Neutrophil (primary cell): ENCODE results near the gene SS18L1.

Experiments
- H3K27ac ChIP-seq: fragments of 200-600 bp; sonication (generic); 2 replicates; pipeline ENCODE4 v1.5.1; 2016; ENCODE audit warnings: mild to moderate bottlenecking, moderate library complexity
- H3K27me3 ChIP-seq: fragments of 200-600 bp; sonication (generic); 2 replicates; pipeline ENCODE4 v1.6.0; 2016; ENCODE audit warnings: mild to moderate bottlenecking
- H3K36me3 ChIP-seq: fragments of 200-600 bp; sonication (generic); 2 replicates; pipeline ENCODE4 v1.5.1; 2017
- H3K4me1 ChIP-seq, 2 experiments: fragments of 200-600 bp in 1 of 2; sonication (generic) in 1 of 2; 1 replicate in 1 of 2; 2 replicates in 1 of 2; pipeline versions ENCODE4 v1.5.1 to v1.6.1; 2013 to 2016; ENCODE audit warnings: low read depth in 1 of 2, low read length in 1 of 2, mild to moderate bottlenecking in 1 of 2, moderate library complexity in 1 of 2; ENCODE audit not compliant: control insufficient read depth in 1 of 2, insufficient read depth in 1 of 2
- H3K4me3 ChIP-seq, 2 experiments: fragments of 200-600 bp in 1 of 2; sonication (generic) in 1 of 2; 1 replicate in 1 of 2; 2 replicates in 1 of 2; pipeline ENCODE4 v1.5.1; 2013 to 2016; ENCODE audit warnings: low read depth in 1 of 2, low read length in 1 of 2, mild to moderate bottlenecking in 1 of 2, moderate library complexity in 1 of 2
- H3K9me3 ChIP-seq: fragments of 200-600 bp; sonication (generic); 2 replicates; pipeline ENCODE4 v1.5.1; 2016
- CTCF ChIP-seq: fragments of 200-600 bp; sonication (generic); IDR thresholded peaks from 2 replicates; pipeline ENCODE4 v1.5.1; 2016; ENCODE audit warnings: antibody characterized with exemption

Gene SS18L1

GRCh38 chr20:62195736-62196135 is 52.2 kb downstream of the SS18L1 start:
- no peaks in the 10 kb centered on the region for H3K27me3 ChIP-seq
- H3K4me1 ChIP-seq: peaks cover 3% of the 10 kb centered on the region in 2 experiments
- no peak overlapping the region for H3K4me3 ChIP-seq
- no peak overlapping the region for H3K27ac ChIP-seq
- H3K9me3 ChIP-seq: no peaks in the 10 kb centered on the region
- TF ChIP-seq CTCF: no peak
- peaks cover 69% of the 10 kb centered on the region for H3K36me3 ChIP-seq

GRCh38 chr20:62196286-62196685 is 52.7 kb downstream of the SS18L1 start:
- Histone ChIP-seq H3K27me3 (no peaks in the 10 kb centered on the region), H3K4me3 (no peak overlapping the region), H3K36me3 (peaks cover 75% of the 10 kb centered on the region), H3K4me1 (peaks cover 3% of the 10 kb centered on the region in 2 experiments), H3K27ac (no peak overlapping the region), H3K9me3 (no peaks in the 10 kb centered on the region)
- TF ChIP-seq CTCF: no peak

- H3K36me3 ChIP-seq: peaks cover 85% of the 10 kb centered on the region
Observed at GRCh38 chr20:62197311-62197710, 53.7 kb downstream of the SS18L1 start.

GRCh38 chr20:62197801-62198200 is 54.2 kb downstream of the SS18L1 start:
- no peak for TF ChIP-seq CTCF
- no peaks in the 10 kb centered on the region for H3K27me3 ChIP-seq
- H3K36me3 ChIP-seq: peaks cover 90% of the 10 kb centered on the region
- no peaks in the 10 kb centered on the region for H3K9me3 ChIP-seq
- peaks cover 3% of the 10 kb centered on the region in 2 experiments for H3K4me1 ChIP-seq
- H3K27ac ChIP-seq: no peak overlapping the region
- H3K4me3 ChIP-seq: no peak overlapping the region

More at GRCh38 chr20:62197311-62197710, 53.7 kb downstream of the SS18L1 start:
- H3K27ac ChIP-seq: no peak overlapping the region
- TF ChIP-seq CTCF: no peak
- H3K4me1 ChIP-seq: peaks cover 3% of the 10 kb centered on the region in 2 experiments
- no peaks in the 10 kb centered on the region for H3K27me3 ChIP-seq
- H3K4me3 ChIP-seq: no peak overlapping the region
- no peaks in the 10 kb centered on the region for H3K9me3 ChIP-seq

- TF ChIP-seq CTCF: no peak
- Histone ChIP-seq H3K9me3 (no peaks in the 10 kb centered on the region), H3K36me3 (peaks cover 92% of the 10 kb centered on the region), H3K27me3 (no peaks in the 10 kb centered on the region), H3K4me1 (peaks cover 3% of the 10 kb centered on the region in 2 experiments), H3K27ac (no peak overlapping the region), H3K4me3 (no peak overlapping the region)
Observed at GRCh38 chr20:62198496-62198895, 54.9 kb downstream of the SS18L1 start.

GRCh38 chr20:62198931-62199330 is 55.4 kb downstream of the SS18L1 start:
- no peaks in the 10 kb centered on the region for H3K27me3 ChIP-seq
- TF ChIP-seq CTCF: no peak
- peaks cover 92% of the 10 kb centered on the region for H3K36me3 ChIP-seq
- H3K9me3 ChIP-seq: no peaks in the 10 kb centered on the region
- peaks cover 3% of the 10 kb centered on the region in 2 experiments for H3K4me1 ChIP-seq
- H3K4me3 ChIP-seq: no peak overlapping the region
- H3K27ac ChIP-seq: no peak overlapping the region
